ENCODE measurements around the gene USP28. TPM values are rescaled to one million over a fixed set of nuclear protein-coding genes. Genes with fewer than 3 reads are reported as not detected.

The USP28 gene
- total RNA-seq, 1 experiment from 2014 or later, result 74.4 TPM

- intact Hi-C loops (cut with micrococcal nuclease; ENCODE audit: unreplicated experiment), result no loop called here
- Mint-ChIP-seq H3K27me3 (ENCODE audit: insufficient read depth, unreplicated experiment) (peaks cover 3% of the 10 kb centered on the region), H3K36me3 (ENCODE audit: insufficient read depth, unreplicated experiment) (no peaks in the 10 kb centered on the region), H3K9me3 (ENCODE audit: unreplicated experiment) (no peaks in the 10 kb centered on the region), H3K27ac (ENCODE audit: unreplicated experiment) (no peak overlapping the region), H3K4me3 (ENCODE audit: unreplicated experiment) (no peak overlapping the region), H3K4me1 (ENCODE audit: low read depth, unreplicated experiment) (peaks cover 12% of the 10 kb centered on the region)
- POLR2A ChIA-PET, result interaction anchor here (1.1 kb wide), 1 partner anchor 9 kb away, joined by 4 read pairs; the partner anchor contains the start of gene ZW10
- CTCF ChIA-PET, result interaction anchor here (1.4 to 1.6 kb wide), 2 partner anchors 9 to 14 kb away, joined by 7 to 8 read pairs; partner anchors contain the start of gene ZW10
- BruUV-seq (replicated peaks), result no TSS peak
- peaks cover 6% of the 10 kb centered on the region for H3K4me1 ChIP-seq
- peaks cover 1% of the 10 kb centered on the region; the same call in 1 of the 2 replicates for H3K27me3 ChIP-seq (replicated peaks; ENCODE audit: control insufficient read depth, insufficient read depth, low read length)
- no peak for TF ChIP-seq CTCF (IDR thresholded peaks at IDR 0.05; ENCODE audit: insufficient read depth in 1 of 2, low read depth in 1 of 2, low read length in 1 of 2, severe bottlenecking in 1 of 2, unreplicated experiment in 1 of 2)
- no peak for DNase-seq
- H3K4me3 ChIP-seq (ENCODE audit: low read depth, low read length), result no peak overlapping the region
- no peaks in the 10 kb centered on the region for H3K9me3 ChIP-seq
- no peaks in the 10 kb centered on the region for H3K36me3 ChIP-seq (ENCODE audit: control insufficient read depth, insufficient read depth, low read length)
Observed at GRCh38 chr11:113782134-113782533, 93.2 kb downstream of the USP28 start.

DNA sequence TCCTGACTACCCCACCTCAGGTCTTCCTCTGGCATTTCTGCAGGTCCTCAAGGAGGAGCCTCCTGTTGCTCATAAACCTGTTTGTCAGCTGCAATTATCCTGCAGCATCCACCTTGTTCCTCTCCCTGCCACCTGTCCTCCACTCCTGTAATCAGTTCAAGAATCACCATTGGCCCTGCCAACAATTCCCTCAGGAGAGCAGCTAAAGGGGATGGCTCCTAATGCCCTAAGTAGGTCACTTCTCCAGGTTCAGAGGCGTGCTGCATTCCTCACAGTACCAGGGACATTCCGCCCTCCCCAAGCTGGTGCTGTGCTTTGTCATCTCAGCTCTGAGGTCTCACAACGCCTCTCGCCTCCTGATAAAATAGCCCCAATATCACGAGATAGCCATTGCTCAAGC, 93.7 kb downstream of the USP28 start:
- H3K4me1 Mint-ChIP-seq (ENCODE audit: low read depth, unreplicated experiment), result peaks cover 12% of the 10 kb centered on the region
- CTCF ChIA-PET, result interaction anchor here (0.6 to 1.6 kb wide), 3 partner anchors 8 to 15 kb away, joined by 5 to 8 read pairs (median 7); partner anchors contain the start of gene ZW10
- BruUV-seq (replicated peaks), result no TSS peak
- H3K27me3 Mint-ChIP-seq (ENCODE audit: insufficient read depth, unreplicated experiment), result peaks cover 2% of the 10 kb centered on the region
- H3K9me3 Mint-ChIP-seq (ENCODE audit: unreplicated experiment), result no peaks in the 10 kb centered on the region
- no peaks in the 10 kb centered on the region for H3K9me3 ChIP-seq
- H3K27ac Mint-ChIP-seq (ENCODE audit: unreplicated experiment), result no peak overlapping the region
- no peaks in the 10 kb centered on the region for H3K36me3 ChIP-seq (ENCODE audit: control insufficient read depth, insufficient read depth, low read length)
- peaks cover 6% of the 10 kb centered on the region for H3K4me1 ChIP-seq
- POLR2A ChIA-PET, result interaction anchor here (1.1 kb wide), 1 partner anchor 8 kb away, joined by 4 read pairs; the partner anchor contains the start of gene ZW10
- intact Hi-C loops (cut with micrococcal nuclease; ENCODE audit: unreplicated experiment), result no loop called here
- H3K27me3 ChIP-seq (replicated peaks; ENCODE audit: control insufficient read depth, insufficient read depth, low read length), result peaks cover 1% of the 10 kb centered on the region; the same call in 1 of the 2 replicates
- H3K4me3 Mint-ChIP-seq (ENCODE audit: unreplicated experiment), result no peak overlapping the region
- no peak overlapping the region for H3K4me3 ChIP-seq (ENCODE audit: low read depth, low read length)
- H3K36me3 Mint-ChIP-seq (ENCODE audit: insufficient read depth, unreplicated experiment), result no peaks in the 10 kb centered on the region
- TF ChIP-seq CTCF (IDR thresholded peaks at IDR 0.05; ENCODE audit: insufficient read depth in 1 of 2, low read depth in 1 of 2, low read length in 1 of 2, severe bottlenecking in 1 of 2, unreplicated experiment in 1 of 2), result no peak
- peak in 1 of 2 experiments; percentile 34 for DNase-seq

DNA sequence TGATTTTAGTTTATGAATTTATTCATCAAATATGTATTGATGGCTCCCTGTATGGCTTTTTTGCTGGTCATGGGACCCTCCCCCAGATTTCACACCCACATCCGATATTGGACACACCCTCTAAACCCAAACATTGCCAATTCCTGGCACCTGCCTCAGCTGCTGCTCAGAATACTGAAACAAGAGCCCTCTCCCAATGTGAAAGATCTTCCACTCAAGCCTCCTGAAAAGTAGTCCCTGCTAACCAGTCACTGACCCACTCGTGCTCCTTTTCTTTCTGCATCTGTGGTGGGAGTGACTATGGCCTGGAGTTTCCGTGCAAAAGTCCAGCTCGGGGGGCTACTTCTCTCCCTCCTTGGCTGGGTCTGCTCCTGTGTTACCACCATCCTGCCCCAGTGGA, 95.9 kb downstream of the USP28 start, which contains the start of gene CLDN25:
CLDN25 (plus strand) TSS at position 301 of the 400 bp plus-strand sequence; CDS start at position 301, 0 bp downstream.
- no TSS peak for BruUV-seq (replicated peaks)
- Histone ChIP-seq H3K9me3 (no peaks in the 10 kb centered on the region), H3K4me3 (ENCODE audit: low read depth, low read length) (no peak within 1 kb of the TSS), H3K27me3 (replicated peaks; ENCODE audit: control insufficient read depth, insufficient read depth, low read length) (peaks cover 1% of the 10 kb centered on the region; the same call in 1 of the 2 replicates), H3K36me3 (ENCODE audit: control insufficient read depth, insufficient read depth, low read length) (no peaks in the 10 kb centered on the region), H3K4me1 (peaks cover 6% of the 10 kb centered on the region)
- Mint-ChIP-seq H3K4me3 (ENCODE audit: unreplicated experiment) (no peak within 1 kb of the TSS), H3K27ac (ENCODE audit: unreplicated experiment) (no peak within 1 kb of the TSS), H3K9me3 (ENCODE audit: unreplicated experiment) (no peaks in the 10 kb centered on the region), H3K36me3 (ENCODE audit: insufficient read depth, unreplicated experiment) (no peaks in the 10 kb centered on the region), H3K4me1 (ENCODE audit: low read depth, unreplicated experiment) (peaks cover 12% of the 10 kb centered on the region), H3K27me3 (ENCODE audit: insufficient read depth, unreplicated experiment) (peaks cover 3% of the 10 kb centered on the region)
- ChIA-PET CTCF (no interaction called here), POLR2A (no interaction called here)
- intact Hi-C loops (cut with micrococcal nuclease; ENCODE audit: unreplicated experiment), result no loop called here
- DNase-seq, result no peak
- no peak for TF ChIP-seq CTCF (IDR thresholded peaks at IDR 0.05; ENCODE audit: insufficient read depth in 1 of 2, low read depth in 1 of 2, low read length in 1 of 2, severe bottlenecking in 1 of 2, unreplicated experiment in 1 of 2)

Data from Caco-2 (cell line).